ENCODE results near the gene KLK1.

- TF ChIP-seq CTCF (IDR thresholded peaks at IDR 0.05) (no peak), POLR2A (IDR thresholded peaks at IDR 0.05) (peak; percentile 30)
Observed at GRCh38 chr19:50835785-50836542, 12.4 kb upstream of the KLK1 start.

All from right lobe of liver (tissue), 4 donors.